ENCODE results near the gene NLE1. TPM values are rescaled to one million over a fixed set of nuclear protein-coding genes. Genes with fewer than 3 reads are reported as not detected.

The NLE1 gene
- total and polyA plus RNA-seq, 8 donors = 6.4 to 32.2 (median 14.3) TPM

DNA sequence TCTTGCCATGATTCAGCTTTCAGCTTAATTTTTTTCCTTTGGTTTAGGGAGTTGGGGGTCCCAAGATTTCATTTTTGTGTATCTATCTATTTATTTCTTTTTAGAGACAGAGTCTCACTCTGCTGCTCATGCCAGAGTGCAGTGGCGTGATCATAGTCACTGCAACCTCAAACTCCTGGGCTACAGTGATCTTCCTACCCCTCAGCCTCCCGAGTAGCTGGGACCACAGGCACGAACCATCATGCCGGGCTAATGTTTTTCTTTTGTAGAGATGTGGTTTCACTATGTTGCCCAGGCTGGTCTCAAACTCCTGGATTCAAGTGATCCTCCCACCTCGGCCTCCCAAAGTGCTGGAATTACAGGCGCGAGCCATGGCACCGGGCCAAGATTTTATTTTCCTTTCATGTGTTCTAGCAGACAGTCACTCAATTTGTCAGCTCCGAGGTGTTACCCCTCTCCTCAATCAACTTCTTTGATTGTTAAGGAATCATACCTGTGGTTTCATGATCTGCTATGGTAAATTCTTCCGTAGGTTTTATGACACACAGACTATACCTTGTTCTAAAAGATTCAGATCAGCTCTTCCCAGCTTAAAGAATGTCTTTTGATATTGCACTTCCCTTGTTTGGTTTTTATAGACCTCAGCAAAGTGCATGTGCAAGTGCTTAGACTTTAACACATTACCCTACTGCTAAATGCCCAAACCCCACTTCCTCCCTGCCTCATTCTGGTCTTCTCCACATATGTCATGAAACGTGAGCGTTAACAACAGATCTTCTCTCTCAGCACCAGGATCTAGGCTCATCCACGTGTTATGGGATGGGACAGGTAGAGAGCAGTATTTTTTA lies 18.5 kb upstream of the NLE1 start:
- no peak overlapping the region for H3K27ac ChIP-seq
- TF ChIP-seq, protein P1, sequence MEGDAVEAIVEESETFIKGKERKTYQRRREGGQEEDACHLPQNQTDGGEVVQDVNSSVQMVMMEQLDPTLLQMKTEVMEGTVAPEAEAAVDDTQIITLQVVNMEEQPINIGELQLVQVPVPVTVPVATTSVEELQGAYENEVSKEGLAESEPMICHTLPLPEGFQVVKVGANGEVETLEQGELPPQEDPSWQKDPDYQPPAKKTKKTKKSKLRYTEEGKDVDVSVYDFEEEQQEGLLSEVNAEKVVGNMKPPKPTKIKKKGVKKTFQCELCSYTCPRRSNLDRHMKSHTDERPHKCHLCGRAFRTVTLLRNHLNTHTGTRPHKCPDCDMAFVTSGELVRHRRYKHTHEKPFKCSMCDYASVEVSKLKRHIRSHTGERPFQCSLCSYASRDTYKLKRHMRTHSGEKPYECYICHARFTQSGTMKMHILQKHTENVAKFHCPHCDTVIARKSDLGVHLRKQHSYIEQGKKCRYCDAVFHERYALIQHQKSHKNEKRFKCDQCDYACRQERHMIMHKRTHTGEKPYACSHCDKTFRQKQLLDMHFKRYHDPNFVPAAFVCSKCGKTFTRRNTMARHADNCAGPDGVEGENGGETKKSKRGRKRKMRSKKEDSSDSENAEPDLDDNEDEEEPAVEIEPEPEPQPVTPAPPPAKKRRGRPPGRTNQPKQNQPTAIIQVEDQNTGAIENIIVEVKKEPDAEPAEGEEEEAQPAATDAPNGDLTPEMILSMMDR (IDR thresholded peaks at IDR 0.05) = no peak
- H3K9me3 ChIP-seq = no peaks in the 10 kb centered on the region
- no peak for DNase-seq
- H3K4me1 ChIP-seq = no peaks in the 10 kb centered on the region
- no peaks in the 10 kb centered on the region for H3K27me3 ChIP-seq
- no peaks in the 10 kb centered on the region for H3K36me3 ChIP-seq
- 55 to 65% methylated on average over 13 of the region's 13 CpGs for WGBS, 2 donors
- no peak for FAIRE-seq
- no peak for ATAC-seq
- H3K4me3 ChIP-seq = no peak overlapping the region
- intact Hi-C loops (cut with DNase I) = loop anchor here in 1 of 3 donors (10.0 kb wide), 1 partner anchor 374 kb away; the partner anchor contains the start of gene SLFN12L

- TF ChIP-seq, protein P1 (IDR thresholded peaks at IDR 0.05) = no peak
These were observed 17.8 kb upstream of the NLE1 start for GRCh38 chr17:35159940-35160339.

DNA sequence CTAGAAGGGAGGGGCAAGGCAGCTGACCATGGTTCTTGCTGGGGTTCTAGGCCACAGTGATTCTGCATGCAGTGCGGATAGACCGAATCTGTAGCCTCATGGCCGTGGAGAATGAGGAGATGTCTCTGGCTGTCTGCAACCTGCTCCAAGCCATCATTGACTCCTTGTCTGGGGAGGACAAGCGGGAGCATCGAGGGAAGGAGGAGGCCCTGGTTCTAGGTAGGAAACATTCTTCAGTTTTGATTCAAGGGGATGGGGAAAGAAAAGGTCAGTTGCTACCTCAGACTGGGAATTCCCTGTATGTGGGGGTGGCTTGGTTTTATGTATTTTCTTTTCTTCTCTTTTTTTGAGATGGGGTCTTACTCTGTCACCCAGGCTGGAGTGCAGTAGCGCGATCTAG lies 13.1 kb upstream of the NLE1 start:
- no peak overlapping the region for H3K4me3 ChIP-seq
- ATAC-seq (no peak), DNase-seq (peak in 1 of 6 donors; percentile 14), FAIRE-seq (no peak)
- intact Hi-C loops (cut with DNase I) = no loop called here
- H3K36me3 ChIP-seq = no peaks in the 10 kb centered on the region
- 81 to 92% methylated on average over 7 of the region's 7 CpGs for WGBS, 2 donors
- no peaks in the 10 kb centered on the region for H3K27me3 ChIP-seq
- H3K4me1 ChIP-seq = no peaks in the 10 kb centered on the region
- TF ChIP-seq, protein P1 (IDR thresholded peaks at IDR 0.05) = no peak
- H3K27ac ChIP-seq = no peak overlapping the region
- H3K9me3 ChIP-seq = no peaks in the 10 kb centered on the region

More at GRCh38 chr17:35159940-35160339, 17.8 kb upstream of the NLE1 start:
- Histone ChIP-seq H3K36me3 (no peaks in the 10 kb centered on the region), H3K27me3 (no peaks in the 10 kb centered on the region), H3K27ac (no peak overlapping the region), H3K4me1 (no peaks in the 10 kb centered on the region), H3K4me3 (no peak overlapping the region), H3K9me3 (no peaks in the 10 kb centered on the region)
- FAIRE-seq (no peak), ATAC-seq (no peak), DNase-seq (no peak)
- 55 to 72% methylated on average over 2 of the region's 2 CpGs for WGBS, 2 donors
- intact Hi-C loops (cut with DNase I) = loop anchor here in 1 of 3 donors (10.0 kb wide), 1 partner anchor 375 kb away; the partner anchor contains the start of gene SLFN12L

- H3K27ac ChIP-seq = no peak overlapping the region
- H3K4me1 ChIP-seq = no peaks in the 10 kb centered on the region
- H3K4me3 ChIP-seq = no peak overlapping the region
- TF ChIP-seq, protein P1 (IDR thresholded peaks at IDR 0.05) = no peak
- H3K9me3 ChIP-seq = no peaks in the 10 kb centered on the region
- intact Hi-C loops (cut with DNase I) = no loop called here
- no peaks in the 10 kb centered on the region for H3K36me3 ChIP-seq
- ATAC-seq (no peak), FAIRE-seq (no peak), DNase-seq (peak in 1 of 6 donors; percentile 38)
- 78% methylated on average over 13 of the region's 13 CpGs for WGBS, 2 donors
- H3K27me3 ChIP-seq = no peaks in the 10 kb centered on the region
These were observed 12.4 kb upstream of the NLE1 start for GRCh38 chr17:35154196-35155165.
